ENCODE results near the gene SUN5.

DNA sequence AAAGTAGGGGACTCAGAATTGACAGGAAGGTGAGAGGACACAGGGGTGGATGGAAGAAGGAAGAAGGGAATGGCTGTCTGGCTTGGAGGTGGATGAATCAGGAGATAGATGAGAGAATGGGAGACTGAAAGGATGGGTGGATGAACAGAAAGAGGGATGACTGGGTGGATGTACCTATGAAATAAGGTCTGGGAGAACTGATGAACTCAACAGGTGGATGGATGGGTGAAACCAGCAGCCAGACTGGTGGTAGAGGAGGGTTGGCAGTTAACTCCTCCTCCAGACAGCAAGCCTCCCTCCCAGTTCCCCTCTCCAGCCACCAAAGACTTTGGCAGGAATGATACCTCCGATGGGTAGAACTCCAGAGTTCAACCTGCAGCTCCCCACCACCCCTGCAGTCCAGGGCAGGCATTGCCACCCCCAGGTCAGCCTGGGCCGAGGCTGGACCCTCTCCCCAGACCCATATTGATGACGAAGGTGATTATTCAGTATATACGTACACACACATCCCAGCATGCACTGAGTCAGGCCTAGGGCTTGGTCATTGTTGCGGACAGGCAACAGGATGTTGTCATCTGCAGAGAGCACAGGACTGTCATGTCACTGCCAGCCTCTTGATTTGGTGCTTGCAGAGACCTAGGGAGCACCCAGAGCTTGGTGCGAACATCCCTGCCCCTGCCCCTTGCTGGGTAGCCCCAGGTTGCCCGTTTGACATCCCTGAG is 2.0 kb downstream of the SUN5 start:
- TF ChIP-seq, protein P1, sequence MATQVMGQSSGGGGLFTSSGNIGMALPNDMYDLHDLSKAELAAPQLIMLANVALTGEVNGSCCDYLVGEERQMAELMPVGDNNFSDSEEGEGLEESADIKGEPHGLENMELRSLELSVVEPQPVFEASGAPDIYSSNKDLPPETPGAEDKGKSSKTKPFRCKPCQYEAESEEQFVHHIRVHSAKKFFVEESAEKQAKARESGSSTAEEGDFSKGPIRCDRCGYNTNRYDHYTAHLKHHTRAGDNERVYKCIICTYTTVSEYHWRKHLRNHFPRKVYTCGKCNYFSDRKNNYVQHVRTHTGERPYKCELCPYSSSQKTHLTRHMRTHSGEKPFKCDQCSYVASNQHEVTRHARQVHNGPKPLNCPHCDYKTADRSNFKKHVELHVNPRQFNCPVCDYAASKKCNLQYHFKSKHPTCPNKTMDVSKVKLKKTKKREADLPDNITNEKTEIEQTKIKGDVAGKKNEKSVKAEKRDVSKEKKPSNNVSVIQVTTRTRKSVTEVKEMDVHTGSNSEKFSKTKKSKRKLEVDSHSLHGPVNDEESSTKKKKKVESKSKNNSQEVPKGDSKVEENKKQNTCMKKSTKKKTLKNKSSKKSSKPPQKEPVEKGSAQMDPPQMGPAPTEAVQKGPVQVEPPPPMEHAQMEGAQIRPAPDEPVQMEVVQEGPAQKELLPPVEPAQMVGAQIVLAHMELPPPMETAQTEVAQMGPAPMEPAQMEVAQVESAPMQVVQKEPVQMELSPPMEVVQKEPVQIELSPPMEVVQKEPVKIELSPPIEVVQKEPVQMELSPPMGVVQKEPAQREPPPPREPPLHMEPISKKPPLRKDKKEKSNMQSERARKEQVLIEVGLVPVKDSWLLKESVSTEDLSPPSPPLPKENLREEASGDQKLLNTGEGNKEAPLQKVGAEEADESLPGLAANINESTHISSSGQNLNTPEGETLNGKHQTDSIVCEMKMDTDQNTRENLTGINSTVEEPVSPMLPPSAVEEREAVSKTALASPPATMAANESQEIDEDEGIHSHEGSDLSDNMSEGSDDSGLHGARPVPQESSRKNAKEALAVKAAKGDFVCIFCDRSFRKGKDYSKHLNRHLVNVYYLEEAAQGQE (IDR thresholded peaks at IDR 0.05; ENCODE audit: low read depth): no peak
- TF ChIP-seq EP300 (IDR thresholded peaks at IDR 0.05; ENCODE audit: borderline replicate concordance) (no peak), RAD21 (IDR thresholded peaks at IDR 0.05; ENCODE audit: low read depth) (no peak), FOXM1 (IDR thresholded peaks at IDR 0.05; ENCODE audit: borderline replicate concordance, low read depth) (no peak), YY1 (IDR thresholded peaks at IDR 0.05; ENCODE audit: low read depth) (no peak), ZBTB7A (IDR thresholded peaks at IDR 0.05; ENCODE audit: low read depth) (no peak), TEAD4 (IDR thresholded peaks at IDR 0.05) (no peak), TCF12 (IDR thresholded peaks at IDR 0.05; ENCODE audit: low read depth) (no peak), TAF1 (IDR thresholded peaks at IDR 0.05; ENCODE audit: low read depth) (no peak)
- TF ChIP-seq, protein P2, sequence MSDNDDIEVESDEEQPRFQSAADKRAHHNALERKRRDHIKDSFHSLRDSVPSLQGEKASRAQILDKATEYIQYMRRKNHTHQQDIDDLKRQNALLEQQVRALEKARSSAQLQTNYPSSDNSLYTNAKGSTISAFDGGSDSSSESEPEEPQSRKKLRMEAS (IDR thresholded peaks at IDR 0.05): no peak

Measured in Ishikawa (cell line).